GM21526 (cell line): ENCODE measurements around the gene SMARCD1.

Source experiments
- ATAC-seq: cut with Tn5 transposase; IDR thresholded peaks from one replicate; pipeline ENCODE4 v1.9.1; 2021; ENCODE audit warnings: moderate library complexity; ENCODE audit not compliant: unreplicated experiment, low FRiP score

SMARCD1 gene

GRCh38 chr12:50056639-50056976, 28.5 kb upstream of the SMARCD1 start:
- no peak for ATAC-seq

GRCh38 chr12:50057000-50057841, 27.9 kb upstream of the SMARCD1 start, which contains the start of gene ASIC1:
Gene ASIC1 (plus strand): TSS chr12:50057596. CDS start chr12:50058767, 1,171 bp downstream.
- ATAC-seq: no peak

- no peak for ATAC-seq
Observed at GRCh38 chr12:50057896-50058670, 27.1 kb upstream of the SMARCD1 start.

GRCh38 chr12:50058743-50059312, 26.3 kb upstream of the SMARCD1 start:
- ATAC-seq: no peak

- ATAC-seq: no peak
Observed at GRCh38 chr12:50059440-50060119, 25.6 kb upstream of the SMARCD1 start.

GRCh38 chr12:50060120-50060468, 25.0 kb upstream of the SMARCD1 start:
- ATAC-seq: no peak

GRCh38 chr12:50061171-50061570, 24.0 kb upstream of the SMARCD1 start:
- ATAC-seq: no peak

GRCh38 chr12:50061946-50062686, 23.0 kb upstream of the SMARCD1 start:
- no peak for ATAC-seq

GRCh38 chr12:50062728-50063460, 22.2 kb upstream of the SMARCD1 start:
- ATAC-seq: no peak

GRCh38 chr12:50065726-50066310, 19.3 kb upstream of the SMARCD1 start:
- ATAC-seq: no peak

- no peak for ATAC-seq
Observed at GRCh38 chr12:50066402-50066801, 18.7 kb upstream of the SMARCD1 start.

GRCh38 chr12:50069069-50069468, 16.1 kb upstream of the SMARCD1 start:
- ATAC-seq: no peak

GRCh38 chr12:50069539-50069938, 15.6 kb upstream of the SMARCD1 start:
- ATAC-seq: no peak

- no peak for ATAC-seq
Observed at GRCh38 chr12:50070314-50071060, 14.7 kb upstream of the SMARCD1 start.

- ATAC-seq: no peak
Observed at GRCh38 chr12:50072198-50072907, 12.8 kb upstream of the SMARCD1 start.

GRCh38 chr12:50073206-50073605, 11.9 kb upstream of the SMARCD1 start:
- ATAC-seq: no peak

GRCh38 chr12:50073712-50074111, 11.4 kb upstream of the SMARCD1 start:
- ATAC-seq: no peak
